Measurements from ENCODE around the gene NPTXR.

- TF ChIP-seq POLR2A (IDR thresholded peaks at IDR 0.05) = no peak
- TF ChIP-seq, protein P1, sequence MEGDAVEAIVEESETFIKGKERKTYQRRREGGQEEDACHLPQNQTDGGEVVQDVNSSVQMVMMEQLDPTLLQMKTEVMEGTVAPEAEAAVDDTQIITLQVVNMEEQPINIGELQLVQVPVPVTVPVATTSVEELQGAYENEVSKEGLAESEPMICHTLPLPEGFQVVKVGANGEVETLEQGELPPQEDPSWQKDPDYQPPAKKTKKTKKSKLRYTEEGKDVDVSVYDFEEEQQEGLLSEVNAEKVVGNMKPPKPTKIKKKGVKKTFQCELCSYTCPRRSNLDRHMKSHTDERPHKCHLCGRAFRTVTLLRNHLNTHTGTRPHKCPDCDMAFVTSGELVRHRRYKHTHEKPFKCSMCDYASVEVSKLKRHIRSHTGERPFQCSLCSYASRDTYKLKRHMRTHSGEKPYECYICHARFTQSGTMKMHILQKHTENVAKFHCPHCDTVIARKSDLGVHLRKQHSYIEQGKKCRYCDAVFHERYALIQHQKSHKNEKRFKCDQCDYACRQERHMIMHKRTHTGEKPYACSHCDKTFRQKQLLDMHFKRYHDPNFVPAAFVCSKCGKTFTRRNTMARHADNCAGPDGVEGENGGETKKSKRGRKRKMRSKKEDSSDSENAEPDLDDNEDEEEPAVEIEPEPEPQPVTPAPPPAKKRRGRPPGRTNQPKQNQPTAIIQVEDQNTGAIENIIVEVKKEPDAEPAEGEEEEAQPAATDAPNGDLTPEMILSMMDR (IDR thresholded peaks at IDR 0.05) = no peak
These were observed 36.1 kb upstream of the NPTXR start for GRCh38 chr22:38879961-38880360.

Measured in thyroid gland (tissue), 4 donors.